HG02571 (cell line): ENCODE measurements around the gene DAW1.
A peak's percentile ranks its signal among the peaks of the same experiment; 100 is the strongest.
"Not testable (repeated sequence)": the region's sequence is repeated elsewhere in the genome, so short reads cannot be mapped to it uniquely, and the experiment has no call there.

ENCODE experiments used
- ATAC-seq: cut with Tn5 transposase; IDR thresholded peaks from one replicate; pipeline ENCODE4 v1.9.1; 2021; ENCODE audit warnings: mild to moderate bottlenecking, moderate library complexity; ENCODE audit not compliant: unreplicated experiment

Gene DAW1, protein sequence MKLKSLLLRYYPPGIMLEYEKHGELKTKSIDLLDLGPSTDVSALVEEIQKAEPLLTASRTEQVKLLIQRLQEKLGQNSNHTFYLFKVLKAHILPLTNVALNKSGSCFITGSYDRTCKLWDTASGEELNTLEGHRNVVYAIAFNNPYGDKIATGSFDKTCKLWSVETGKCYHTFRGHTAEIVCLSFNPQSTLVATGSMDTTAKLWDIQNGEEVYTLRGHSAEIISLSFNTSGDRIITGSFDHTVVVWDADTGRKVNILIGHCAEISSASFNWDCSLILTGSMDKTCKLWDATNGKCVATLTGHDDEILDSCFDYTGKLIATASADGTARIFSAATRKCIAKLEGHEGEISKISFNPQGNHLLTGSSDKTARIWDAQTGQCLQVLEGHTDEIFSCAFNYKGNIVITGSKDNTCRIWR

DNA sequence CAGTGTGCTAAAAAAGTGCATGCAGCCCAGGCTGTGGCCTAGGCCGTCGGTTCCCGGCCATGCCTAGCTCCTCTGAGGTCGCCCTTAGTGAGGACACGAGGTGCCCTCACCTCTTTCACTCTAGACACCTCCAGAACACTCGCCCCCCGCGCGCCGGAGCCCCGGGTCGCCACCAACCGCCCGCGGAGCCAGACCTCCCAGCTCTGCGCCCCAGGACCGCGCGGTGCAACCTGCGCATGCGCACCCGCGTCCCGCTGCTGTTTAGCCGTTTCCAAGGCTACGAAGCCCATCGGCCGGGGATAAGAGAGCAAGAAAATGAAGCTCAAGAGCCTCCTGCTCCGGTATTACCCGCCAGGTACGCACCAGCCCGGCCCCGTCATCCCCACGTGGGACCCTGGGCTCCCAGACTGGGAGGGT is at the start of gene DAW1:
Gene DAW1, plus strand, starts transcription at position 257 of the 417 bp plus-strand sequence. Its CDS starts 59 bp downstream, at position 316.
- peak; percentile 68 for ATAC-seq

DNA sequence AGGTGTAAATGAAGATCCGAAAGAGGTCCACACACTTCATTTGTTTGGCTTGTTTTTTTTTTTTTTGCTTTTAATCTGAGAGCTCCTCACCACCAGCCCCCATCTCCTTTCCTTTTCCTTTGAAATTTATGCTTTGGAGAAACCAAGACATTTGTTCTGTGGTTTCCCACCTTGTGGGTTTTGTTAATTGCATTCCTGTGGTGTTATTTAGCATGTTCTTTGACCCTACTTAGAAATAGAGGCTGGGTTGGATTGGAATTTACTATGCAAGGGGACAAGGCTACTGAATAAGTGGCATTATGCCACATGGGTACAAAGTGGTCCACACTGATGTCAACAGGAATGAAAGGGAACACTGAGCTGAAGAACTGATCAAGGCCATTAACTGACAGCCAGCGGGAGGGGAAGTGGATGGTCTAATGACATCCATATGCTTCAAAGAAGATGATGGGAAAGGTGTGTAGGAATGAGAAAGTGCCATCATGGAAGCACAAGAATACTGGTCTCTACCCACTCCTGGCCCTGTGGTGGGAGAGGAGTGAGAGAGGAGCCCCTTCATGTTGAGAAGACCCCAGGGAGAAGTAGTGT is 48.9 kb upstream of the DAW1 start:
- no peak for ATAC-seq

DNA sequence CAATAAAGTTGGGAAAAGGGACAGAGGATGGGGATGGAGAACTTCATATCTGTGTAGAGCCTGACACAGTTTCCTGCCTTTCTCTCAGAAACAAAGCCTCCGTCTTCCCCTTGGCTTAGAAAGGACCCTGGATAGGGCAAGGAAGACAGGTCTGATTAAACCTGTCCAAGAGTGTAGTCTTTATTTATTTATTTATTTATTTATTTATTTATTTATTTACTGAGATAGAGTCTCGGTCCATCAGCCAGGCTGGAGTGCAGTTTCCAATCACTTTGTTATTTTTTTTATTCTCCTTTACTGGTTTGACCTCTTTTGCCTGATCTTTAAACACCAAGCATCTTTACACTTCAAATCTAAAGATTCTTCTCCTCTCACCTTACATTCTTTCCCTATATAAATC is 47.5 kb upstream of the DAW1 start:
- ATAC-seq = no peak

DNA sequence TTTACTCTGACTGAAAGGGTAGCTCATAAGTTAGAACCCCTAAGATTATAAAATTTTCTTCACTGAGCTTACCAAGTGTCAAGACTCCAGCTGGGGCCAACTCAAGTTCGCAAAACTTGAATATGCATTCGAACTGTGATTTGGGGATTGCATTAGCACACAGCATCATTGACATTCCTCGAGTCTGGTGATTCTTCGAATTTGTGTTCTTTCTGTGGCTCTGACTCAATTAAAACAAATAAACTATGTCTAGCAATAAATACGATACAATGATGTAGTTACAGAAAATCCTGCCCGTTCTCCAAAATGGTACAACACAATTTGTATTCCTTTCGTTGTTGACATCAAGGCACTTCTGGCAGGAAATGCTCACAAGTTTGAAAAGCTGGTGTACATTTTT is 46.7 kb upstream of the DAW1 start:
- ATAC-seq = no peak

DNA sequence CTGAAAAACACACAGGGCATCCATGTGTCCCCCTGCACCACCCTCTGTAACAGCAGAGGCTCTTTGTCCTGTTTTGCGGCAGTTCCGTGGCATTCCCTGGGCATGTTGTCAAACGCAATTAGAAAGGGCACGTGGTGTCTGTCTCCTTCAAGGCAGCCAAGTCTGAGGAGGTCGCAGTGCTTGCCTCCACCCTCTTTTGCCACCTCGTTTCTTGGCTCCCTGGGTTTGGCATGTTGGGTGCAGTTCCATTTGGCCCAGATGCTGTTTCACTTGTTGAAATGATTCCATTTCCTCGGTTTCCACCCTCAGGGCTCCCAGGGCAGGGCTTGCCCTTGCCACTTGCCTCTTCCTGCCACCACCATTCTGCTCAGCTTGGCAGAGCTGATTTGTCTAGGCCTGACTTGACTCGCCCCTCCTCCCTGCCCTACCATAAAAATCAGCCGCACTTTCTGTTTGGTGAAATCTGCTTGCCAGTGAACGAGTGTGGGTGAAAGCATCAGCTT is 45.4 kb upstream of the DAW1 start:
- ATAC-seq = no peak

DNA sequence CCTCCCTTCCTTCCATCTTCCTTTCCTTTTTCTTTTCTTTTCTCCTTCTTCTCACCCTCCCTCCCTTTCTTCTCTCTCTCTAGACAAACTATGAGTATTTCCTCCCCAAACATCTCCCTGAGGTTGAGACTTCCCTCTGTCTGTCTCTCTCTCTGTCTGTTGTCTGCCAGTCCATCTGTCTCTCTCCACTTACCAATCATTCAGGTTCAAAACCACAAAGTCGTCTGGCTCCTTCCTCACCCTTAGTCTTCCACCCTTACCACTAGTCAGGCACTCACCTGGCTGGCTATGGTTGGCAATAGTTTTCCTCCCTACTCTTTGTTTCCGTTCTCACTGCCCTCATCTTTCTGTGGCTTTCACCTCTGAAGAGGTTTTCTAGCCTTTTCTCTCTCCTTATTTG is 44.9 kb upstream of the DAW1 start:
- ATAC-seq = no peak

DNA sequence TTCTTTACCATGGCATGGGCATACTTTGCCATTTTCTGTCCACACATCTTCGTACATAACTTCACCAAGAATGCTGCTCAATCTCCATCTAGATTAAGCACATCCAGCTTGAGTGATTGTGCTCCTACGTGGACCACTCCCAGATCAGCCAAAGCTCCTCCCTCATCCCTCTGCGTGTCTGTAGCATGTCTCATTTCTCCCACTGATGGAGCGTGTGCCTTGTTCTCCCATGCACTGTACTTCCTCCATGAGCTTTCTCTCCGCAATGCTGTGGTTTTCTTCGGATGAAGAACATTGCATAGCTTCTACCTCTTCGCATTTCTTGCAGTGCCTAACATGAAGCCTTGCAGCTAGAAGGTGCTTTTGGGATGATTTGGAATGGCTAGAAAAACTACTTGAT is 44.3 kb upstream of the DAW1 start:
- no peak for ATAC-seq

DNA sequence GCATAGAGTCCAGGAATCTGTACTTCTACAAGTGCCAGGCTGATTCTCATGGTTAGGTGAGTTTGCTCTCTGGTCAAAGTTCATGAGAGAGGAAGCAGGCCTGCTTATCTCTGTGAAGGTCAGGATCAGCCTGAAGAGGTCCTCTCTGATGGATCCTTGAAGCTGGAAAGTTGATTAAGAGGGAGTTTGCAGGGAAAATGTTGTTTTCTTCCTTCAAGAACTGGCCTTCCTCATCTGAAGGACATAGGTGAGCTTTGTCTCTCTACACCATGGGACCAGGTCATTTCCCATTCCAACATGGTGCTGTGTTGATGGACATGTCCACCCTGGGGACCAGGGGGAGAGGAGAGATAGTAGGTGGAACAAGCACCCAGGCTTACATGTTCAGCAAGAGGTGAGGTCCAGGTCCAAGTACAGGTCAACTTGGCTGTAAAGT is 42.9 kb upstream of the DAW1 start:
- ATAC-seq = no peak

DNA sequence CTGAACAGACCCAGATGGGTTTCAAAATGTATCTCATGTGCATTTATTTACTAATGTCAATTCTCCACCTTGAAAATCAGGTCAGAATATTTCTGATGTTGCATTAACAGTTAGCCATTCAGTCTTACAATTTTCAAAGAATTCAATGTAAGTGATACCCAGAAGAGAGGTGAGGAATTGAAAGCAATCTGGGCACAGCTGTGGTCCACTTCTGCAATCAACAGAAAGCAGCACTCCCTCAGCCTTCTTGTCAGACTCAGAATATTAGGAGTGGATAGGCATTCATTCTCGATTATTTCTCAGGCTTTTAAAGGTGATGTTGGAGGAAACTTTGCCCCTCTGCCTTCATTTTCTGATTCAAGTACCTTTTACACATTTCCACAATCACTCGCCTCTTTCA is 42.1 kb upstream of the DAW1 start:
- ATAC-seq = no peak

DNA sequence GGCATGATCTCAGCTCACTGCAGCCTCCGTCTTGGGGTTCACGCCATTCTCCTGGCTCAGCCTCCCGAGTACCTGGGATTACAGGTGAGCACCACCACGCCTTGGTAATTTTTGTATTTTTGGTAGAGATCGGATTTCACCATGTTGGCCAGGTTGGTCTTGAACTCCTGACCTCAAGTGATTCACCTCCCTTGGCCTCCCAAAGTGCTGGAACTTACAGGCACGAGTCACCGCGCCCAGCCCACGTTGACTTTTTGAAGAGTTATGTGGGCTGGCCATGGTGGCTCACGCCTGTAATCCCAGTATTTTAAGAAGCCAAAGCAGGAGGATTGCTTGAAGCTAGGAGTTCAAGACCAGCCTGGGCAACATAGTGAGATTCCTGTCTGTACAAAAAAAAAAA is 37.0 kb upstream of the DAW1 start:
- ATAC-seq = no peak

DNA sequence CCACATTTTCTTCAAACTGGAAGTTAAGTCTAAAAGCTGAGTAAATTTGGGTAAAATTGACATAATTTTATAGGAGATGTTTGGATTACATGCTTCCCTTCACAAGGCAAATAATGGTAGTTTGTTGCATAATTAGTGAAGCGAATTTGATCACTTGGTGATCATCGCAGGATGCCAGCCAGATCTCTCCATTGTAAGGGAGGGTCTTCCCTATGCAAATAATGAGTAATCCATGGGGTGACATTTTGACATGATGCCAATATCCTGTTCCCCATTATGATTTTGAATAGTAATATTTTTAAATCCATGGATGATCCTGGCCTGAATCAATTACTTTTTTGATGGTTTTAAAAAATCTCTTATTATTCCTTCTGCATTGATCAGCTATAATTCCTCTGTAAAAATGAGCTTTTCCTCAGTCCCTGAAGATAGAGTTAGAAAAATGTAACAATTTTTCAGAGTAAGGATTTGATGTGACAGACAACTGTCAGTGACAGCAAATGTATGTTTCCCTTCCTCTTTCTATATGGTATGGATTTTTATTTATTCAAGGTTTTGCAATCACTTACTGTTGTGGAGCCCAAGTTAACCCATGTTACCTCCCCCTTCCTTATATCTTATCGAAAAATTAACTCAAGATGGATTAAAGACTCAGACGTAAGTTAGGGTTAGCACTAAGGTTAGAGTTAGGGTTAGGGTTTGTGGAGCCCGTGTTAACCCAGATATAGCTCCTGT is 36.3 kb upstream of the DAW1 start:
- ATAC-seq = no peak

DNA sequence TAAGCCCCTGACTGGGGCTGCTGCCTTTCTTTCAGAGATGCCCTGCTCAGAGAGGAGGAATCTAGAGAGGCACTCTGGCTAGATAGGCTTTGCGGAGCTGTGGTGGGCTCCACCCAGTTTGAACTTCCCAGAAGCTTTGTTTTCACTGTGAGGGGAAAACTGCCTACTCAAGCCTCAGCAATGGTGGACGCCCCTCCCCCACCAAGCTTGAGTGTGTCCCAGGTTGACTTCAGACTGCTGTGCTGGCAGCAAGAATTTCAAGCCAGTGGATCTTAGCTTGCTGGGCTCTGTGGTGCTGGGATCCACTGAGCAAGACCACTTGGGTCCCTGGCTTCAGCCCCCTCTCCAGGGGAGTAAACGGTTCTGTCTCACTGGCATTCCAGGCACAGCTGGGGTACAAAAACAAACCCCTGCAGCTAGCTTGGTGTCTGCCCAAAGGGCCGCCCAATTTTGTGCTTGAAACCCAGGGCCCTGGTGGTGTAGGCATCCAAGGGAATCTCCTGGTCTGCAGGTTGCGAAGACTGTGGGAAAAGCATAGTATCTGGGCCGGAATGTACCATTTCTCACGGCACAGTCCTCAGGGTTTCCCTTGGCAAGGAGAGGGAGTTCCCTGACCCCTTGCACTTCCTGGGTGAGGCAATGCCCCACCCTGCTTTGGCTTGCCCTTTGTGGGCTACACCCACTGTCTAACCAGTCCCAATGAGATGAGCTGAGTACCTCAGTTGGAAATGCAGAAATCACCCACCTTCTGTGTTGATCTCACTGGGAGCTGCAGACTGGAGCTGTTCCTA is 31.9 kb upstream of the DAW1 start:
- not testable (repeated sequence) for ATAC-seq

DNA sequence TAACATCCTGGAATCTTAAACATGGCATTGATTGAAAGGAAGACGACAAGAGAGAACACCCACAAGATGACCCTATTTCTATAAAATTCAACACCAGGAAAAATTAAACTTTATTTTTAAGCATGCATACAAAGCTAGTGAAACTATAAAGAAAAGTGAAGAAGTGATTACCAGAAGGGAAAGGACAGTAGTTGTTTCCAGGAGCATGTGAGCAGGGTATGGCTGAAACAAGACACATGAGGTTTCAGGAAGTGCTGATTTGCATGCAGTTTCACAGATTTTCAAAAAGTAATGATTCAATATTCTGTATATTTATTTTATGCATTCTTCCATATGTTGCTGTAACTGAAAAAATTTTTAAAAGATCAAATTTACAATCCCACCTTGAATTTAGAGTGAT is 24.6 kb upstream of the DAW1 start:
- ATAC-seq = no peak

DNA sequence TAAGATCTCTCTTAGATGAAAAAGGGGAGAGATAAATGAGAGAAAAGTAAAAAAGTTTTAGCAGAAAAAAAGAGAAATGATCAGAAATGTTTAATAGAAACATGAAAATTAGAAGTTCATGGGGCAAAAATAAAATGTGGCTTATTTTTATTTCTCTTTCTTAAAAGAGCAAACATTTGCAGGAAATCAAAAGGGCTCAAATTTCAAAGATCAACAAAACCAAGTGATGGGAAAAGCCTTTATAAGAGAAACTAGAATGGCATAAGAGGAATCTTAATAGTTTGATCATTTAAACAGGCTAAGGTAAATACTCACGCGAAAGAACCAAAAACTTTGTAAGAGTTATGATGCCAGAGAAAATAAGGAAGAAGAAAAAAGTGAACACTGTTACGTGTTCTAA is 23.3 kb upstream of the DAW1 start:
- ATAC-seq = no peak

DNA sequence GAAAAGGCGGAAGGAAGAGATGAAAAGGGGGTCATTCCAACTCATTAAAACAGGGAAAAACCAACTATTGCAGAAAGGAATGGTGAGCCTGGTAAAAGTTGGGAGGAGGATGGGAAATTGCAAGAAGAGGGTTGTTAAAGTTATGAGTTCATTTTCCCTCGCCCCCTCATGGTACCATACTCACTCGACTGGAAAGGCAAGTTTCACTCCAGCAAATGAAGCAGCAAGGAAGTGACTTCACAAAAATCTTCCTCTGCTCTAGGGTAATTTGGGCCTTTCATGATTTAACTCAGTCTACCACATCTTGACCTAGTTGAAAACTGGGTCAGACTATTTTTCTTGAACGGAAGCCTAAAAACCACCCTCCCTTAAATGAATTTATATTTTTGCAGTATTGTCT is 22.8 kb upstream of the DAW1 start:
- ATAC-seq = no peak

DNA sequence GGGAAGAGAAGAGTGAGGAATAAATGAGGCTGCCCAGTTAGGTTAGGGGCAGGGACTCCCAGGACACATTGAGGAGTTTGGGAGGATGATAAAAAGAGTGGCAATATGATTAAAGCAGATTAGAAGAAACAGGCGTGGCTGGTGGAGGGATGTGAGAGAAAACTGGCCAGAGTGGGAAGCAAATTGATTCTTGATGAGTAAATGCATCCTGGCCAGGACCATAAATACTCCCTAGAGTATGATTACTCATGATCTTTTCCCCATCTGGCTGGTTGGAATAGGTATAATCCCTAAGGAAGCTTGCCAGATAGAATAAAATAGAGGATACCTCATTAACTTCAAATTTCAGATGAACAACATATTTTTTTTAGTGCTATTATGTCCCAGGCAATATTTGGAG is 21.5 kb upstream of the DAW1 start:
- ATAC-seq = no peak

DNA sequence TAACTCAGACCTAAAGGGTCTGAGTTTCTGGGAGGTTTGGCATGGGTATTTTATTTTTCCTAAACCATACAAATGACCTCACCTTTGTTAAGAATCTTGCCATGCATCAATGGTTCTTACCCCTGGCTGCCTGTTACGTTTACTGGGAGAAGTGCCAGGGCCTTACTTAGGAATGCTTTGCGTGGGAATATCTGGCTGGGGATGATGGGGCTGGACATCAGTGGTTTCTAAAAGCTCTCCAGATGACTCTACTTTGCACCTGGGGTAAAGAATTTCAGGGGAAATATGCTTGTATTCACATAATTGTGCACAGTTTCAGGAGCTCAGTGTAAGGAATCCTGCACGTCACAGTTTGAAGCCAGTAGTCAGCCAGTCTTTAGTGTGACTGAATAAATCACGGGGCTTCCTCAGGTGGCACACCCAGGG is 18.2 kb upstream of the DAW1 start:
- no peak for ATAC-seq

DNA sequence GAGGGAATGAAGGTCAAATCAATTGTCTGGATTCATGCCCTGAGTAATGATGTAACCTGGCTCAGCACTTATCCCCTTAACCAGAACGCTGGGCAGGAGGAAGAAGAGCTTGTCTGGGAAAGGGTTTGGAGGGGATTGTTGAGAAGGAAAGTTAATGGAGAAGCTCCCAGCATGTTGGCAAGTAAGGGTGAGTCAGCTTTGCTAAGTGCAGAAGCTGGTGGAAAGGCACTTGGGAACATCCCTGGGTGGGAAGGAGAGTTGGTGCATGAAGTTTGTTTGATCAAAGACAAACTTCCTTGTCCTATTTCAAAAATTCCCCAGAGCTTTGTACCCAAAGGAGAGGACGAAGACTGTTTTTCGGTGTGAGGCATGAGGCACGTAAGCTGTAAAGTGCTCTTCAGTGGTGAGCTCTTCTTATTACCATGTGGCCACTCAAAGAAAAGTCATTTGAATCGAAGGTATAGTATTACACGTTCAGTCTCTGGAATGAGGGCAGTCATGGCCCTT is 17.6 kb upstream of the DAW1 start:
- no peak for ATAC-seq

DNA sequence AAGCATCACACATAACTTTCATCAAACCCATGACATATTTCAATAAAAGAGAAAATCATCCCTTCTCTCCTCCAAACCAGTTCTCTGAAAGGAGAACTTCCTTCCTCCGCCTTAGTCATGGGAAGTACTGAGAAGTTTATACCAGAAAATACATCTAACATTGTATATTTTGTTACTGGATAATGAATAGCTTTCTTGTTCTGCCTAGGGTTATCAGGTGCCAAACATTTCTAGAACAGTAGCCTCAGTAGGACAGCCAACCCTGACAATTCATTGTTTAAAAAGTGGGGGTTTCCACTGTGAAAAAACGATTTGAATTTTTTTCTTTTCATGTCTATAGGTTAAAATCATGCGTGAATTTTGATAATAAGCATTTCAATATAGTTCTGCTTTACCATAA is 16.0 kb upstream of the DAW1 start:
- no peak for ATAC-seq

DNA sequence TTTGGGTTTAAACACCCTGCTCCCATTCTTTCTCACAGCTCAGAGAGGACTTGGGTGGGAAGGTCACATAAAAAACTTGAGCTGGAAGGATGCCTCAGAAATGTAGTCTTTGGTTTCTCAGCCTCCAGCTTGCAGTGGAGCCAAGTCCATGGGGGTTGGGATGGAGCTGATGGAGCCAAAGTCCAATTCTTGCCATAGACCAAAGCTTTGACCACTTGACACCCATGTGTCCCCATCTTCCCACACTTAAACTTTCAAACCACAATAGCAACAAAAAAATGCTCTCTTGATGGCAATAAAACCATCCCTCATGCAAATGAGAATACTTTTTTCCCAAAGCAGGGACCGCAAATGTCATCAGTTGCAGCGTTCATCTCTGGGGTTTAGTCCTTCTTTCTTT is 14.7 kb upstream of the DAW1 start:
- ATAC-seq = no peak

DNA sequence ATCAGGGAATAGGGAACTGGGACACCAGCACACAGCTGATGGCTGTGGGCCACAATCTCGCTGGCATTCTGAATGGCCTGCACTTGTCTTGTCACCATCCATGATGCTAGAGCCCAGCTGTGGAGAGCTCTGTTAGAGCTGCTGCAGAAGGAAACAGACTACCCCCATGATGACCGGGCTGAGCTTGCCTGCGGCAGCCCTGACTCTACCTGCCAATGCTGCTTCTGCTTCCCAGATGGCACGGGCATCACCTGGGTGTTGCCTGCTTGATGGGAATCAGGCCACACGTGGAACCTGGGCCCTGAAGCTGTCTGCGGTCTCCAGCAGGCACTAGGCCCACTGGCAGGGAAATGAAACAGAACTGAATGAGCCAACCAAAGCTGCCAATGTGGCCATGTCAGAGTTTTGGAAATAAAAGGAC is 11.2 kb upstream of the DAW1 start:
- ATAC-seq = no peak
